ENCODE data around the gene RAP1GAP.

The RAP1GAP gene

DNA sequence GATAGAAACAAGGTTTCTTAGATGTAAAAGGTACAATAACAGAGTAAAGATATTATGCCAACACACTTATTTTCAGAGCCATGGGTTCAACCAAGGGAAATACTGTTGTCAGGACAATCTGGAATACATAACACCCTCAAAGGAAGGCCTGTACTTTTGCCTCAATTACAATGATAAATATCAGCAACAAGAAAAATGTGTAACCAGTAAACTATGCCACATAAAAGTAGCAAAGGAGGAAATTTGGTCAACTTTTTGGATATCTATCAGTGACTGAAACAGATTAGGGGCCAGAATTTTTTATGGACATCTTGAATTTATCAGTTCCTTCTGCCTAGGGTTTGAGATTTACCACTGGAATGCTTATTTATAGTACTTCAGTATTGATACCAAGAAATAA is 24.6 kb upstream of the RAP1GAP start:
- Histone ChIP-seq H4K20me1 (ENCODE audit: insufficient read depth) (no peaks in the 10 kb centered on the region), H3K27me3 (ENCODE audit: insufficient read depth, low read depth) (no peaks in the 10 kb centered on the region), H3K4me1 (ENCODE audit: low read depth, poor library complexity, severe bottlenecking) (peaks cover 11% of the 10 kb centered on the region), H3K9ac (no peak overlapping the region), H3K27ac (no peak overlapping the region), H3K4me2 (no peak overlapping the region), H2AFZ (ENCODE audit: low read depth) (no peak overlapping the region), H3K36me3 (ENCODE audit: insufficient read depth) (no peaks in the 10 kb centered on the region), H3K4me3 (IDR thresholded peaks at IDR 0.05; ENCODE audit: insufficient read depth, low read depth, low read length) (no peak overlapping the region), H3K79me2 (ENCODE audit: insufficient read depth, low read depth) (no peaks in the 10 kb centered on the region)
- TF ChIP-seq, protein P1, sequence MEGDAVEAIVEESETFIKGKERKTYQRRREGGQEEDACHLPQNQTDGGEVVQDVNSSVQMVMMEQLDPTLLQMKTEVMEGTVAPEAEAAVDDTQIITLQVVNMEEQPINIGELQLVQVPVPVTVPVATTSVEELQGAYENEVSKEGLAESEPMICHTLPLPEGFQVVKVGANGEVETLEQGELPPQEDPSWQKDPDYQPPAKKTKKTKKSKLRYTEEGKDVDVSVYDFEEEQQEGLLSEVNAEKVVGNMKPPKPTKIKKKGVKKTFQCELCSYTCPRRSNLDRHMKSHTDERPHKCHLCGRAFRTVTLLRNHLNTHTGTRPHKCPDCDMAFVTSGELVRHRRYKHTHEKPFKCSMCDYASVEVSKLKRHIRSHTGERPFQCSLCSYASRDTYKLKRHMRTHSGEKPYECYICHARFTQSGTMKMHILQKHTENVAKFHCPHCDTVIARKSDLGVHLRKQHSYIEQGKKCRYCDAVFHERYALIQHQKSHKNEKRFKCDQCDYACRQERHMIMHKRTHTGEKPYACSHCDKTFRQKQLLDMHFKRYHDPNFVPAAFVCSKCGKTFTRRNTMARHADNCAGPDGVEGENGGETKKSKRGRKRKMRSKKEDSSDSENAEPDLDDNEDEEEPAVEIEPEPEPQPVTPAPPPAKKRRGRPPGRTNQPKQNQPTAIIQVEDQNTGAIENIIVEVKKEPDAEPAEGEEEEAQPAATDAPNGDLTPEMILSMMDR (conservative IDR thresholded peaks at IDR 0.05; ENCODE audit: low read depth, low read length) = no peak

DNA sequence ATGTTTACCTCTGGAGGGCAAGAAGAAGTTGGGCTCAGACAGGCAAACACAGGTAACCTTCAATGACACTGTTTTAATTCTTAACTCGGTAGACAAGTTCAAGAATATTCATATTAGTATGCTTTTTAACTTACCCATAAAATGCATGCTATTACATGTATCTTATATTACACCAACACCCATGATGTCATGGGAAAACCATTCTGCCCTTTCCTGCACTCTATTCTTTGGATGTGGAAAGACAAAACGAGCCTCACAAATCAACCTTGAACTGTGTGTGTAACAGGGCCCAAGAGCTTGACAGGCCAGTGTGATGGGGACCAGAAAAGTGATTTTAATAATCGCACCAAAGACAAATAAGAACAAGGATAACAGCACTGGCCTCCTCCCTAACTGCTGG is 22.6 kb upstream of the RAP1GAP start:
- no peaks in the 10 kb centered on the region for H3K36me3 ChIP-seq (ENCODE audit: insufficient read depth)
- no peak overlapping the region for H3K4me3 ChIP-seq (IDR thresholded peaks at IDR 0.05; ENCODE audit: insufficient read depth, low read depth, low read length)
- H3K4me1 ChIP-seq (ENCODE audit: low read depth, poor library complexity, severe bottlenecking) = no peaks in the 10 kb centered on the region
- TF ChIP-seq, protein P1 (conservative IDR thresholded peaks at IDR 0.05; ENCODE audit: low read depth, low read length) = no peak
- no peaks in the 10 kb centered on the region for H3K79me2 ChIP-seq (ENCODE audit: insufficient read depth, low read depth)
- no peak overlapping the region for H3K27ac ChIP-seq
- H3K4me2 ChIP-seq = no peak overlapping the region
- H3K9ac ChIP-seq = no peak overlapping the region
- H2AFZ ChIP-seq (ENCODE audit: low read depth) = no peak overlapping the region
- H3K27me3 ChIP-seq (ENCODE audit: insufficient read depth, low read depth) = no peaks in the 10 kb centered on the region
- no peaks in the 10 kb centered on the region for H4K20me1 ChIP-seq (ENCODE audit: insufficient read depth)

DNA sequence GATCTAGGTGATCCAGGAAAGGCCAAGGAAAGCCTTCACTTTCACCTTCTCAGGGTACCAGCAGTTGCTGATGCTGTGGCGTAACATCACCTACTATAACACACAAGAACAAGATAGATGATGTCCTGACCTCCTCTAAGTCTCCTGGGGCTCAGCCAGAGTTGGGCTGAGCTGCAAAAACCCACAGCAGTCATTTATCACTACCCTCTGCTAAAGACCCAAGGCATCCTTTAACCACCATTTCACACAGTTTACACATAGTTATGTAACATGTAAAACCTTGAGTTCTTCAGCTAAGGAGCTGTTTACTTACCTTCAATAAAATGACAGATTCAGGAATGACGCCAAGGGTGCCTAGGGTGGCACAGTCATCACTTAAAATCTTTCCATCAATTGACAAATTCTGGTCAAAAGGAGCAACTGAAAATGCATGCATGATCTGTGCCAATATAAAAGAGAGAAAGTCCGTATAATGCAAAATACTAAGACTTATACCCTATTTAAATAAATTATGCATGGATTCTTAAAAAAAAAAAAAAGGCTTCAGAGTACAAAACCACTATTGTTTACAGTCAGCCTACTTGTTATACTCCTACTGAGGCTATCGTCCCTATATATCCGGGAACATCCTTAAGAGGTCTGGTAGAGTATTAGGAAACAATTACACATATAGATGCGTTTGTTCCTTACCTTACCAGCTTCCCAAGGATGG is 20.7 kb upstream of the RAP1GAP start:
- H3K9ac ChIP-seq = no peak overlapping the region
- no peak overlapping the region for H3K27ac ChIP-seq
- no peaks in the 10 kb centered on the region for H3K79me2 ChIP-seq (ENCODE audit: insufficient read depth, low read depth)
- no peak overlapping the region for H3K4me2 ChIP-seq
- no peaks in the 10 kb centered on the region for H4K20me1 ChIP-seq (ENCODE audit: insufficient read depth)
- H3K36me3 ChIP-seq (ENCODE audit: insufficient read depth) = no peaks in the 10 kb centered on the region
- H2AFZ ChIP-seq (ENCODE audit: low read depth) = no peak overlapping the region
- H3K4me1 ChIP-seq (ENCODE audit: low read depth, poor library complexity, severe bottlenecking) = no peaks in the 10 kb centered on the region
- no peaks in the 10 kb centered on the region for H3K27me3 ChIP-seq (ENCODE audit: insufficient read depth, low read depth)
- no peak overlapping the region for H3K4me3 ChIP-seq (IDR thresholded peaks at IDR 0.05; ENCODE audit: insufficient read depth, low read depth, low read length)
- TF ChIP-seq, protein P1 (conservative IDR thresholded peaks at IDR 0.05; ENCODE audit: low read depth, low read length) = no peak

DNA sequence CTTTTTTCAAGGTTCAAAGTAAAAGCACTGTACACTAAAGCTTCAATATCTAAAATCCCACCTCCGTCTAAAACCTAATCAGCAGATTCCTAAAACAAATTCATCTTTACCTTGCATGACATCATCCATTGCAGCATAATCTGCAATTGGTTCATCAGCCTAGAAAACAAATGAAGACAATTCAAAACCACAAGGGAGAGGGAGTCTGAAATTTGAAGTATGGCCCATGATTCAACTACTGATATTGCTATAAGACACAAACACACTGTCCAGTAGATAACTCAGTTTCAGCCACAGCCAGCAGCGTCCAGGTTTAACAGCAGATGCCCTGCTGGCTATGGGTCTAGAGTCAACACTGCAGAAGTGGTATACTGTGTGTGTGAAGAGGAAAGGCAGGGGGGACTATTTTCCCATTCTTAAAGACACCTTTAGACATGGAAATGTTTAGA is 17.9 kb upstream of the RAP1GAP start:
- TF ChIP-seq, protein P1 (conservative IDR thresholded peaks at IDR 0.05; ENCODE audit: low read depth, low read length) = no peak
- H3K36me3 ChIP-seq (ENCODE audit: insufficient read depth) = no peaks in the 10 kb centered on the region
- no peaks in the 10 kb centered on the region for H3K27me3 ChIP-seq (ENCODE audit: insufficient read depth, low read depth)
- H3K79me2 ChIP-seq (ENCODE audit: insufficient read depth, low read depth) = no peaks in the 10 kb centered on the region
- no peak overlapping the region for H2AFZ ChIP-seq (ENCODE audit: low read depth)
- H3K27ac ChIP-seq = no peak overlapping the region
- no peak overlapping the region for H3K4me3 ChIP-seq (IDR thresholded peaks at IDR 0.05; ENCODE audit: insufficient read depth, low read depth, low read length)
- no peaks in the 10 kb centered on the region for H3K4me1 ChIP-seq (ENCODE audit: low read depth, poor library complexity, severe bottlenecking)
- no peak overlapping the region for H3K9ac ChIP-seq
- H4K20me1 ChIP-seq (ENCODE audit: insufficient read depth) = no peaks in the 10 kb centered on the region
- no peak overlapping the region for H3K4me2 ChIP-seq

Measured in KMS-11 (cell line).